A549 (cell line): ENCODE measurements around the gene MRPL20. TPM values are rescaled to one million over a fixed set of nuclear protein-coding genes. Genes with fewer than 3 reads are reported as not detected.

Experiments used
- ATAC-seq, 2 experiments: fragments of 200-7000 bp in 1 of 2; fragments of >200 bp in 1 of 2; cut with Nextera tagmentation in 1 of 2; cut with Tn5 transposase in 1 of 2; 3 replicates each; pipeline versions ENCODE4 v1.8.0 to v1.9.1; 2018 to 2020; ENCODE audit warnings: mild to moderate bottlenecking in 1 of 2, moderate library complexity in 1 of 2
- CTCF ChIA-PET: fragments of 300-600 bp; sonication (Branson Sonifier 250); formaldehyde crosslinking; extraction: SDS; loops from one replicate; lab custom pipeline; 2021; ENCODE audit warnings: antibody characterized with exemption, inconsistent platforms; lab: Yijun Ruan, JAX
- POLR2A ChIA-PET: fragments of 350-600 bp; formaldehyde crosslinking; extraction: SDS; loops from one replicate; lab custom pipeline; 2021; ENCODE audit warnings: antibody characterized with exemption, inconsistent platforms; lab: Yijun Ruan, JAX
- DNase-seq, 2 experiments: peaks; one replicate each; pipeline versions ENCODE4 v3.0.0 to v3.0.0-alpha.2; 2011 to 2016; ENCODE audit warnings: low read depth in 1 of 2, low spot score in 1 of 2
- FAIRE-seq: peaks from 2 replicates; lab custom pipeline; 2011; peaks lifted over from hg19 to GRCh38; lab: Jason Lieb, UNC
- H3K27ac ChIP-seq, 2 experiments: fragments of >200 bp; sonication (Bioruptor Twin); formaldehyde crosslinking; 3 replicates each; pipeline ENCODE4 v1.5.1; 2016 to 2017
- H3K4me1 ChIP-seq: fragments of >200 bp; sonication (Bioruptor Twin); formaldehyde crosslinking; 3 replicates; pipeline ENCODE4 v1.6.1; 2016
- H3K4me2 ChIP-seq: fragments of >200 bp; sonication (Bioruptor Twin); formaldehyde crosslinking; 3 replicates; pipeline ENCODE4 v1.6.1; 2016
- H3K4me3 ChIP-seq: fragments of >200 bp; sonication (Bioruptor Twin); formaldehyde crosslinking; 3 replicates; pipeline ENCODE4 v1.5.1; 2016
- H3K9me3 ChIP-seq: fragments of >200 bp; sonication (Bioruptor Twin); formaldehyde crosslinking; 3 replicates; pipeline ENCODE4 v1.6.1; 2016
- BHLHE40 ChIP-seq: IDR thresholded peaks from 2 replicates; pipeline ENCODE4 v1.6.1; 2012; ENCODE audit warnings: low read depth, low read length, inconsistent platforms
- CBX2 ChIP-seq: fragments of 200-600 bp; sonication (generic); IDR thresholded peaks from 2 replicates; pipeline ENCODE4 v1.6.1; 2016; ENCODE audit warnings: low read depth, mild to moderate bottlenecking, borderline replicate concordance
- CEBPB ChIP-seq, 2 experiments: fragments of >200 bp in 1 of 2; sonication (Bioruptor Twin) in 1 of 2; formaldehyde crosslinking in 1 of 2; IDR thresholded peaks; 2 replicates each; pipeline ENCODE4 v1.6.1; 2012 to 2016
- EHF ChIP-seq: fragments of 250-450 bp; sonication (Bioruptor Pico); IDR thresholded peaks from 2 replicates; pipeline ENCODE4 v1.5.0; 2020; ENCODE audit warnings: mild to moderate bottlenecking
- EHMT2 ChIP-seq: fragments of 200-600 bp; sonication (generic); IDR thresholded peaks from 2 replicates; pipeline ENCODE4 v1.6.1; 2016; ENCODE audit warnings: antibody characterized with exemption, low read depth, mild to moderate bottlenecking, moderate library complexity
- EP300 ChIP-seq, 2 experiments: fragments of >200 bp; sonication (Bioruptor Twin); formaldehyde crosslinking; IDR thresholded peaks; 2 replicates in 1 of 2; 3 replicates in 1 of 2; pipeline ENCODE4 v1.6.1; 2016 to 2017
- FOXS1 ChIP-seq: fragments of 250-450 bp; sonication (Bioruptor Pico); IDR thresholded peaks from 2 replicates; pipeline ENCODE4 v1.5.0; 2020; ENCODE audit warnings: mild to moderate bottlenecking, moderate library complexity
- HDAC2 ChIP-seq: fragments of 200-600 bp; sonication (generic); IDR thresholded peaks from 2 replicates; pipeline ENCODE4 v1.6.1; 2016
- HOXA7 ChIP-seq: fragments of 250-450 bp; sonication (Bioruptor Pico); IDR thresholded peaks from 2 replicates; pipeline ENCODE4 v1.5.0; 2020; ENCODE audit warnings: mild to moderate bottlenecking, moderate library complexity
- JUNB ChIP-seq: fragments of >200 bp; sonication (Bioruptor Twin); formaldehyde crosslinking; IDR thresholded peaks from 2 replicates; pipeline ENCODE4 v1.6.1; 2016
- KDM1A ChIP-seq: fragments of 200-600 bp; sonication (generic); IDR thresholded peaks from 2 replicates; pipeline ENCODE4 v1.6.1; 2016; ENCODE audit warnings: low read depth, mild to moderate bottlenecking
- KDM5A ChIP-seq: fragments of 200-600 bp; sonication (generic); IDR thresholded peaks from 2 replicates; pipeline ENCODE4 v1.6.1; 2016; ENCODE audit warnings: antibody characterized with exemption, mild to moderate bottlenecking
- MAFK ChIP-seq: fragments of 450-650 bp; IDR thresholded peaks from 2 replicates; pipeline ENCODE4 v1.6.1; 2014; ENCODE audit not compliant: partially characterized antibody
- MAZ ChIP-seq: fragments of 150-350 bp; IDR thresholded peaks from 2 replicates; pipeline ENCODE4 v1.6.1; 2014; ENCODE audit warnings: antibody characterized with exemption, low read depth, low read length, borderline replicate concordance
- MYC ChIP-seq: IDR thresholded peaks from 2 replicates; pipeline ENCODE4 v1.6.1; 2012; ENCODE audit warnings: mild to moderate bottlenecking, inconsistent platforms, low read length, improper control_type of control experiment, borderline replicate concordance
- POLR2A ChIP-seq: IDR thresholded peaks from 2 replicates; pipeline ENCODE4 v1.6.1; 2012; ENCODE audit warnings: mild to moderate bottlenecking, low read length
- RFX5 ChIP-seq: fragments of 450-650 bp; IDR thresholded peaks from 2 replicates; pipeline ENCODE4 v1.7.1; 2014; ENCODE audit warnings: antibody characterized with exemption, mild to moderate bottlenecking, moderate library complexity
- TP53 ChIP-seq: fragments of 250-450 bp; sonication (Bioruptor Pico); IDR thresholded peaks from 2 replicates; pipeline ENCODE4 v1.5.0; 2021; ENCODE audit warnings: mild to moderate bottlenecking, moderate library complexity
- ZNF302 ChIP-seq: fragments of 250-450 bp; sonication (Bioruptor Pico); IDR thresholded peaks from 2 replicates; pipeline ENCODE4 v1.9.0; 2021; ENCODE audit warnings: inconsistent platforms, mild to moderate bottlenecking, moderate library complexity
- ZSCAN20 ChIP-seq: fragments of 250-450 bp; sonication (Bioruptor Pico); IDR thresholded peaks from 2 replicates; pipeline ENCODE4 v1.8.0; 2022; ENCODE audit warnings: mild to moderate bottlenecking, moderate library complexity
- WGBS: methylation state at CpG from one replicate; pipeline ENCODE4 v1.1.6; 2017; ENCODE audit errors: missing lambda C conversion rate; 5-methylcytosine and 5-hydroxymethylcytosine counted together
- polyA plus RNA-seq, 4 experiments: library from polyadenylated mRNA; depleted of rRNA in 3 of 4; stranded (reverse); fragments of >200 nt; fragmentation: RNase III in 1 of 4; extraction: RNeasy Plus Mini Kit Qiagen cat#74134 plus additional on column Dnase treatment in 1 of 4; gene quantifications; 2 replicates in 3 of 4; 3 replicates in 1 of 4; pipeline ENCODE4 v1.2.3, GENCODE V29; 2011 to 2017
- TF ChIP-seq, protein P1 (sequence below): IDR thresholded peaks from 2 replicates; pipeline ENCODE4 v1.6.1; 2012
- TF ChIP-seq, protein P2 (sequence below): IDR thresholded peaks from 2 replicates; pipeline ENCODE4 v1.6.1; 2012
- TF ChIP-seq, protein P3 (sequence below): fragments of 200-600 bp; sonication (generic); IDR thresholded peaks from 2 replicates; pipeline ENCODE4 v1.6.1; 2016; ENCODE audit warnings: antibody characterized with exemption, mild to moderate bottlenecking, moderate library complexity

MRPL20 gene
- polyA plus RNA-seq, 2 of the 4 experiments (the other 2 are of a cell fraction), result 158 to 163 TPM

DNA sequence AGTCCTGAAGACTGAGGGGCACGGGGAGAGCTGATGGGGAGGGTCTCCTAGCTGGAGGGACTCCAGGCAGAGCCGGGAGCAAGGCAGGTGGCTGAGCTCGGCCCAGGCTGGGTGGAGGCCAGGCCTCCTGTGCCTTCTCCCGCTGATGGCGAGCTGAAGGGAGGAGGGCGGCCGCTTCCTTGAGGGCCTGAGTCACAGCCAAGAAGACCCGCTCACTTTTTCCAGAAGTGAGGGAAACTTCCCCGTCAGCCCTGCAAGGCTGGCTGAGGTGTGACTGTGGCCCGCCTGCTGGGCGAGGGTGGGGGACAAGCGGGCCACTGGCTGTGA lies 26.7 kb upstream of the MRPL20 start:
- ATAC-seq (no peak), DNase-seq (no peak), FAIRE-seq (no peak)
- Histone ChIP-seq H3K27ac (peak overlapping the region in 1 of 2 experiments; percentile 76; a peak in 3 of 6 replicates), H3K4me2 (peak overlapping the region; percentile 41; the same call in 1 of the 3 replicates), H3K4me3 (no peak overlapping the region), H3K9me3 (no peaks in the 10 kb centered on the region), H3K4me1 (peaks cover 61% of the 10 kb centered on the region)
- no peak for TF ChIP-seq TP53 (CRISPR knock-in tag)
- TF ChIP-seq, protein P1, sequence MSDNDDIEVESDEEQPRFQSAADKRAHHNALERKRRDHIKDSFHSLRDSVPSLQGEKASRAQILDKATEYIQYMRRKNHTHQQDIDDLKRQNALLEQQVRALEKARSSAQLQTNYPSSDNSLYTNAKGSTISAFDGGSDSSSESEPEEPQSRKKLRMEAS, result no peak
- TF ChIP-seq CEBPB (IDR thresholded peaks at IDR 0.05), result no peak
- no peak for TF ChIP-seq KDM5A
- no peak for TF ChIP-seq CBX2
- TF ChIP-seq HOXA7, result no peak
- no peak for TF ChIP-seq MAZ
- TF ChIP-seq, protein P2, sequence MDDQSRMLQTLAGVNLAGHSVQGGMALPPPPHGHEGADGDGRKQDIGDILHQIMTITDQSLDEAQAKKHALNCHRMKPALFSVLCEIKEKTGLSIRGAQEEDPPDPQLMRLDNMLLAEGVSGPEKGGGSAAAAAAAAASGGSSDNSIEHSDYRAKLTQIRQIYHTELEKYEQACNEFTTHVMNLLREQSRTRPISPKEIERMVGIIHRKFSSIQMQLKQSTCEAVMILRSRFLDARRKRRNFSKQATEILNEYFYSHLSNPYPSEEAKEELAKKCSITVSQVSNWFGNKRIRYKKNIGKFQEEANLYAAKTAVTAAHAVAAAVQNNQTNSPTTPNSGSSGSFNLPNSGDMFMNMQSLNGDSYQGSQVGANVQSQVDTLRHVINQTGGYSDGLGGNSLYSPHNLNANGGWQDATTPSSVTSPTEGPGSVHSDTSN, result no peak
- no peak for TF ChIP-seq EHMT2
- no peak for TF ChIP-seq EHF (CRISPR knock-in tag)
- TF ChIP-seq ZSCAN20, result no peak
- ChIA-PET POLR2A (no interaction called here), CTCF (interaction anchor here (0.6 to 4.2 kb wide), 2 partner anchors 19 to 71 kb away, joined by 3 to 16 read pairs; no protein-coding TSS in a partner anchor)
- WGBS, result 54% methylated on average over 6 of the region's 12 CpGs

DNA sequence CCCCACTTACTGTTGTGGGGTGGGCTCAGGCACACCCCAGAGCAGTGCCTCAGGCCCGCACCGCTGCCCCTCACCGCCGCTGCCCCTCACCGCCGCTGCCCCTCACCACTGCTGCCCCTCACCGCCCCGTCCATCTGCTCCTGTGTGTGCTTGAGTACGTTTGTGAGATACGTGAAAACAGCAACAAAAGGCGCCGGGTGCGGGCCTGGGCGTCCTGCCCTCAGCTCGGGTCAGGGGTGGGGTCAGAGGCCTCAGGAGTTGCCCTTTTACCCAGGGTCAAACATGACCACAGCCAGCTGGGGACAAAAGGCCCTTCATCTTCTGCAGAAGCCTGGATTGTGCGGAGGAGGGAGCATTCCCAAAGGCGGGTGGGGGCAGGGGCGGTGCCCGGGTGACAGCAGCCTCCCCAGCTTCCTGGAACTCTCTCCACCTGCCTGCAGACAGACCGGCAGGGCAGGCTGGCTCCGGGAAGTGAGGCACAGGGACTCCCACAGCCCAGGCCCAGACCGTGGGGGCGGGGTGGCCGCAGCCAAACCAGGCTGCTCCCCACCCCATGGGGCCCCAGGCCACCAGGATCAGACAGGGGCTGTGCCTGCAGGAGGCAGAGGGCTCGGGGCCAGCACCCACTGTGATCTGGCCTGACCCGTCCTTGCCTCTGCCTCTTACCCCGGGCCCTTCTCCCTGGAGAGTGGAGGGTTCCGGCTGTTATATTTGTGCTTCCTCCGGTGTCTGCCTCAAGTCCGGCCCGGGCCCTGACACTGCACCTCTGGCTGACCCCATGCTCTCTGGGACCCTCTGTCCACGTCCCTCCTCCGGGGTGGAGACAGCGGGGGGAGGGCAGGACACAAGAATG lies 26.1 kb upstream of the MRPL20 start:
- POLR2A ChIA-PET, result no interaction called here
- TF ChIP-seq ZNF302 (CRISPR knock-in tag) (no peak), EP300 (IDR thresholded peaks at IDR 0.05) (no peak), KDM1A (no peak), EHF (CRISPR knock-in tag) (no peak), RFX5 (no peak), KDM5A (no peak), HDAC2 (no peak), CEBPB (IDR thresholded peaks at IDR 0.05) (no peak), JUNB (no peak), FOXS1 (CRISPR knock-in tag) (no peak), ZSCAN20 (no peak), EHMT2 (no peak), MAFK (no peak), MYC (no peak), POLR2A (no peak), BHLHE40 (no peak)
- TF ChIP-seq, protein P3, sequence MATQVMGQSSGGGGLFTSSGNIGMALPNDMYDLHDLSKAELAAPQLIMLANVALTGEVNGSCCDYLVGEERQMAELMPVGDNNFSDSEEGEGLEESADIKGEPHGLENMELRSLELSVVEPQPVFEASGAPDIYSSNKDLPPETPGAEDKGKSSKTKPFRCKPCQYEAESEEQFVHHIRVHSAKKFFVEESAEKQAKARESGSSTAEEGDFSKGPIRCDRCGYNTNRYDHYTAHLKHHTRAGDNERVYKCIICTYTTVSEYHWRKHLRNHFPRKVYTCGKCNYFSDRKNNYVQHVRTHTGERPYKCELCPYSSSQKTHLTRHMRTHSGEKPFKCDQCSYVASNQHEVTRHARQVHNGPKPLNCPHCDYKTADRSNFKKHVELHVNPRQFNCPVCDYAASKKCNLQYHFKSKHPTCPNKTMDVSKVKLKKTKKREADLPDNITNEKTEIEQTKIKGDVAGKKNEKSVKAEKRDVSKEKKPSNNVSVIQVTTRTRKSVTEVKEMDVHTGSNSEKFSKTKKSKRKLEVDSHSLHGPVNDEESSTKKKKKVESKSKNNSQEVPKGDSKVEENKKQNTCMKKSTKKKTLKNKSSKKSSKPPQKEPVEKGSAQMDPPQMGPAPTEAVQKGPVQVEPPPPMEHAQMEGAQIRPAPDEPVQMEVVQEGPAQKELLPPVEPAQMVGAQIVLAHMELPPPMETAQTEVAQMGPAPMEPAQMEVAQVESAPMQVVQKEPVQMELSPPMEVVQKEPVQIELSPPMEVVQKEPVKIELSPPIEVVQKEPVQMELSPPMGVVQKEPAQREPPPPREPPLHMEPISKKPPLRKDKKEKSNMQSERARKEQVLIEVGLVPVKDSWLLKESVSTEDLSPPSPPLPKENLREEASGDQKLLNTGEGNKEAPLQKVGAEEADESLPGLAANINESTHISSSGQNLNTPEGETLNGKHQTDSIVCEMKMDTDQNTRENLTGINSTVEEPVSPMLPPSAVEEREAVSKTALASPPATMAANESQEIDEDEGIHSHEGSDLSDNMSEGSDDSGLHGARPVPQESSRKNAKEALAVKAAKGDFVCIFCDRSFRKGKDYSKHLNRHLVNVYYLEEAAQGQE, result no peak
- Histone ChIP-seq H3K4me3 (no peak overlapping the region), H3K9me3 (no peaks in the 10 kb centered on the region), H3K4me1 (peaks cover 56% of the 10 kb centered on the region), H3K27ac (peak overlapping the region; percentile 3 to 76; a peak in 3 of 6 replicates), H3K4me2 (peak overlapping the region; percentile 41)
- ATAC-seq (peak in 1 of 2 experiments; percentile 12; a peak in 2 of 6 replicates), DNase-seq (no peak), FAIRE-seq (no peak)
- 0% methylated on average over 2 of the region's 34 CpGs for WGBS
- CTCF ChIA-PET, result interaction anchor here (0.6 to 4.2 kb wide), 4 partner anchors 8 to 72 kb away, joined by 3 to 16 read pairs (median 4); no protein-coding TSS in a partner anchor
